ENCODE measurements around the gene SERPINA4.

SERPINA4 gene

GRCh38 chr14:94531187-94531586, 30.1 kb upstream of the SERPINA4 start:
- no peak overlapping the region for H3K4me3 ChIP-seq (ENCODE audit: low read length)
- no peak overlapping the region for H3K27ac ChIP-seq (ENCODE audit: low read length)
- no peaks in the 10 kb centered on the region for H3K9me3 ChIP-seq (ENCODE audit: control insufficient read depth, low read depth, low read length)
- no peaks in the 10 kb centered on the region for H3K4me1 ChIP-seq (ENCODE audit: control insufficient read depth, low read depth, low read length)
- no peaks in the 10 kb centered on the region for H3K27me3 ChIP-seq (ENCODE audit: control insufficient read depth, insufficient read depth, low read length)
- H3K9ac ChIP-seq (ENCODE audit: low read length): no peak overlapping the region
- no peaks in the 10 kb centered on the region for H3K36me3 ChIP-seq (ENCODE audit: control insufficient read depth, low read depth, low read length)

GRCh38 chr14:94532447-94532846, 28.8 kb upstream of the SERPINA4 start:
- no peaks in the 10 kb centered on the region for H3K36me3 ChIP-seq (ENCODE audit: control insufficient read depth, low read depth, low read length)
- H3K27me3 ChIP-seq (ENCODE audit: control insufficient read depth, insufficient read depth, low read length): no peaks in the 10 kb centered on the region
- no peak overlapping the region for H3K27ac ChIP-seq (ENCODE audit: low read length)
- H3K4me1 ChIP-seq (ENCODE audit: control insufficient read depth, low read depth, low read length): no peaks in the 10 kb centered on the region
- H3K9ac ChIP-seq (ENCODE audit: low read length): no peak overlapping the region
- no peak overlapping the region for H3K4me3 ChIP-seq (ENCODE audit: low read length)
- H3K9me3 ChIP-seq (ENCODE audit: control insufficient read depth, low read depth, low read length): no peaks in the 10 kb centered on the region

DNA sequence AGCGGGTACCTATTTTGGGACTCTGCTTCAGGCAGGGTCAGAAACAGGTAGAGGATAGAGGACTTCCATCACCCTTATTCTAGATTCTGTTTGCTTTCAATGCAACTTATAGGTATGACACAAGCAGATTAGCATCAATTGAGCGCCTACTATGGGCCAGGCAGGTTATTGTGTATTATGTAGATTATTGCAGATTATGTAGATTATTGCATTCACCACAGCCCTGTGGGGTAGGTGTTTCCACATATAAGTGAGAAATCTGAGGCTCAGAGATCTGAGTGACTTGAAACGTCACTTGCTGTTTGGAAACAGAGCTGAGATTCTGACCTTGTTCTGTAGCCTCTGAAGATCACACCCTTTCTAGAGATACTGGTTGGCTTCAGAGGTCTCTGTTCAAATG, 25.7 kb upstream of the SERPINA4 start:
- Histone ChIP-seq H3K27me3 (ENCODE audit: control insufficient read depth, insufficient read depth, low read length) (no peaks in the 10 kb centered on the region), H3K4me3 (ENCODE audit: low read length) (no peak overlapping the region), H3K27ac (ENCODE audit: low read length) (no peak overlapping the region), H3K9ac (ENCODE audit: low read length) (no peak overlapping the region), H3K4me1 (ENCODE audit: control insufficient read depth, low read depth, low read length) (no peaks in the 10 kb centered on the region), H3K36me3 (ENCODE audit: control insufficient read depth, low read depth, low read length) (no peaks in the 10 kb centered on the region), H3K9me3 (ENCODE audit: control insufficient read depth, low read depth, low read length) (no peaks in the 10 kb centered on the region)

DNA sequence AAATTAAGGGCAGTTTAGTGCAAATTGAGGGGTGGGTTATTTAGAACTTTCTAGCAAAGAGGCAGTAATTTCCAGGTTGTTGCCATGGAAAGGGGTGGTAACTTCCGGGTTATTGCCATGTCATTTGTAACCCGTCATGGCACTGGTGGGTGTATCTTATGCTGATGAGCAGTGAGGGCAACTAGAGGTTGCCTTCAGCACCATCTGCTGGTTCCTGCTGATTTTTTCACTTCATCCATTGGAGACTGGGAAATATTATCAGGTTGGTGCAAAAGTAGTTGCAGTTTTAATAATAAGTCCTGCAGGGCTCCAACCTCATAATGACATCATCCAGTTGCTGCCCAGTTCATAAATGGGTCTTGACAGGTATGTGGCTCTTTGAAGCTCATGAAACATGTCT, 24.4 kb upstream of the SERPINA4 start:
- no peaks in the 10 kb centered on the region for H3K27me3 ChIP-seq (ENCODE audit: control insufficient read depth, insufficient read depth, low read length)
- no peak overlapping the region for H3K4me3 ChIP-seq (ENCODE audit: low read length)
- H3K9ac ChIP-seq (ENCODE audit: low read length): no peak overlapping the region
- H3K9me3 ChIP-seq (ENCODE audit: control insufficient read depth, low read depth, low read length): no peaks in the 10 kb centered on the region
- no peak overlapping the region for H3K27ac ChIP-seq (ENCODE audit: low read length)
- no peaks in the 10 kb centered on the region for H3K4me1 ChIP-seq (ENCODE audit: control insufficient read depth, low read depth, low read length)
- H3K36me3 ChIP-seq (ENCODE audit: control insufficient read depth, low read depth, low read length): no peaks in the 10 kb centered on the region

DNA sequence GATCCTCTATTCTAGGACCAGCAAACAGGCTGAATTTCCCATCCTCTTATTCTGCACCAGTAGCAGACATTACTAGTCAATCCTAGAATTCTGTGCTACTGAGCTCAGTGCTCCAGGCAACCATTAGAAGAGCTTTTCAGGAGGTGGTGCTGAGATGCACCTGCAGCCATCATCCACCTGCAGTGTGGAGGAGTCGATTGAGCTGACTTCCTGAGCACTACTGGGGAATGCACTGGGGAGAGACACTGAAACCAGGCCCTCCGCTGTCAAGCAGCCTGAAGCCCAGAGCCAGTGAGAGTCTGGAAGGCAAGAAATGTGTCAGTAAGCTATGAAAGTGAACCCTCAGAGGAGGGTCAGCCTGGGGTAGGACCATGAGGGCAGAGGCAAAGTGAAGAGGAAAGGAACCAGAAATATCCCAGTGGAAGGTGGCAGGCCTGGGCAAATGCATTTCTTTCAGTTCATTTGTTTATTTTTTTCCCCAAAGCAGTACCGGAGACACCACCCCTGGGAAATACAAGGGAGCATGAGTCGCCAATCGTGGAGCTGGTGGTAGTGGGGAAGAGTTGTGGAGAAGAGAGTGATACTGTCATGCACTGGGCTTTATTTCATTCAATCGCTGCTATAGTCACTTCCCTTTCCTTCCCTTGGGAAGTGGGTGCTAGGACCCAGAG, 23.0 kb upstream of the SERPINA4 start:
- Histone ChIP-seq H3K27ac (ENCODE audit: low read length) (no peak overlapping the region), H3K4me1 (ENCODE audit: control insufficient read depth, low read depth, low read length) (no peaks in the 10 kb centered on the region), H3K9me3 (ENCODE audit: control insufficient read depth, low read depth, low read length) (no peaks in the 10 kb centered on the region), H3K9ac (ENCODE audit: low read length) (no peak overlapping the region), H3K27me3 (ENCODE audit: control insufficient read depth, insufficient read depth, low read length) (no peaks in the 10 kb centered on the region), H3K36me3 (ENCODE audit: control insufficient read depth, low read depth, low read length) (no peaks in the 10 kb centered on the region), H3K4me3 (ENCODE audit: low read length) (no peak overlapping the region)

DNA sequence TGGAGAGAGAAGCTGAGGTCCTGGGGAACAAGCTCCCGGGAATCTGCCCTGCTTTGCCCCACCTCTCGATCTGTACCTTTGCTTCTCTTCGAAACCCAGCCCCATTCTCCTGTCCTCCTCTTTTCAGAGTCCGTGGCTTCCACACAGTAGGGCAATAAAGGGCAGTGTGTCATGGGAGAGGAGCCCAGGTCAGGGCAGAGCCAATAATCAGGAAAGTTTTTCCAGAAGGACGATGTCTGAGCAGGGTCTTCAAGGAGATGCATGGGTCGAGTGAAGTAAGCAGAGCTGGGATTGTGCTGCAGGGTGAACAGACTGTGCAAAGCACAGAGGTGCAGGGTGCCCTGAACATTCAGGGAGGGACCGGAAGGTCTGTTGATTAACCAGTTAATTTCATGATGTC, 22.1 kb upstream of the SERPINA4 start:
- H3K4me1 ChIP-seq (ENCODE audit: control insufficient read depth, low read depth, low read length): peaks cover 4% of the 10 kb centered on the region
- no peaks in the 10 kb centered on the region for H3K9me3 ChIP-seq (ENCODE audit: control insufficient read depth, low read depth, low read length)
- H3K36me3 ChIP-seq (ENCODE audit: control insufficient read depth, low read depth, low read length): no peaks in the 10 kb centered on the region
- no peak overlapping the region for H3K27ac ChIP-seq (ENCODE audit: low read length)
- H3K27me3 ChIP-seq (ENCODE audit: control insufficient read depth, insufficient read depth, low read length): no peaks in the 10 kb centered on the region
- no peak overlapping the region for H3K4me3 ChIP-seq (ENCODE audit: low read length)
- no peak overlapping the region for H3K9ac ChIP-seq (ENCODE audit: low read length)

DNA sequence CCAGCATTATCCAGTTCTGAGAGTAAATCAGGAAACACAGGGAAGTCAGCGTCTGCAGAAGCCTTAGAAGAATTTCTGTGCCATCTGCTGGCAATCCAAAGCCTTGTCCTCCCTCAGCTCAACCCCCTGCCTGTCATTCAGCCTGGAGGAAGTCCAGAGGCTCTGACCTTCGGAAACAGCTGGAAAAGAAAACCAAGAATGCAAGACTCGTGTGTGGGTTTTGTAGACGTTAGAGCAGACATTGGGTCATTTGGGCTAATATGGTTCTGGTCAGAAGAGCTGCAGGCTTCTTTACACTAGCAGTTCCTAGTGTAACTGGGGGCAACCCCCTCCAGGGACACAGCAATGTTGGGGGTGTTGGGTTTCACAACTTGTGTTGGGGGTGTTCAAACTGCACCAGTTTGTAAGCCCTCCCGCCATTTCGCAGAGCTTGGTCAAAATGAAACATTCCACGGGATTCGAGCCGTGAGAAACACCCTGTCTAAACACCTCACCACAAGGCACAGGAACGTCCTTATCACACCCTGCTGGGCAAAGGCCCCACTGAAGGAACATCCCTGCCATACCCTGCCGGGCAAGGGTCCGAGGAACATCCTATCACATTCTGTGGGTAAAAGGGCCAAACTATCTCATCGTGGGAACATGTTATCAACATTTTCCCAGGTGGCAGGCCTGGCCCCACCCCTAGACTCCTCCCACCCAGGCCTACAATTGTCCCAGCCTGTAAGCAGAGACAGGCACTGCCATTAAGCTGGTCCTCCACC, 21.0 kb upstream of the SERPINA4 start:
- no peaks in the 10 kb centered on the region for H3K36me3 ChIP-seq (ENCODE audit: control insufficient read depth, low read depth, low read length)
- no peaks in the 10 kb centered on the region for H3K9me3 ChIP-seq (ENCODE audit: control insufficient read depth, low read depth, low read length)
- no peak overlapping the region for H3K9ac ChIP-seq (ENCODE audit: low read length)

DNA sequence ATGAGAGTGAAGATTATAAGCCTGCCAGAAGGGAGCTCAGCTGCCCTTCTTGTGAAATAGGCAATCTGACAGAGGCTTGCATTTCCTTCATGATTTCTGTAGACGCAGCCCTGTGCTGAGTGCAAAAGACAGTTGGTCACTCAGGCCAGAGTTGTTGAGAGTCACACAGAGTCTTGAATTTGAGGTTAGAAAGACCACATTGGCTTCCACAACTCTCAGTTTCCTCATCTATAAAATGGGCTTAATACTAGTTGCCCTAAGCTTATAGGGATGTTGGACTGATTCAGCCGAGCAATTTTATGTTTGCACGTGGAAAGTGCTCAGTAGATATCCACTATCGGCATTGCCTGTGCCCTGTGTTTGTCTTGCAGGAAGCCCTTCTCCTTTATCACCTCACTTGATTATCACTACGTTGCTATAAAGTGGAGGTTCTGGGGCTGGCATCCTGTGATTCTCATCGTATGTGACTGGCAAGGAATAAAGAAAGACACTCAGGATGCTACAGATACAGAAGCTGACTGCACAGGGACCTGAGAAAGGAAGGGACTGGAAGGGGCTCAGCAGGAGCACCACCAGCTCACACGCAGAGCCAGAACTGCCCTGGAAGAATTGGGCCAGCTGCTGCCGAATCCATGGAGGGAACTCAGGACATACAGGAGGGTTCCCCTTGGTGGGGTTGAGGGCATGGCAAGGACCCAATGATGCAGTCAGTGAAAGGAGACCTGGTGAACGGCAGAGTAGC, 19.8 kb upstream of the SERPINA4 start:
- H3K4me1 ChIP-seq (ENCODE audit: control insufficient read depth, low read depth, low read length): peaks cover 13% of the 10 kb centered on the region
- H3K27ac ChIP-seq (ENCODE audit: low read length): no peak overlapping the region
- no peaks in the 10 kb centered on the region for H3K27me3 ChIP-seq (ENCODE audit: control insufficient read depth, insufficient read depth, low read length)
- H3K4me3 ChIP-seq (ENCODE audit: low read length): no peak overlapping the region
- H3K9ac ChIP-seq (ENCODE audit: low read length): no peak overlapping the region
- H3K9me3 ChIP-seq (ENCODE audit: control insufficient read depth, low read depth, low read length): no peaks in the 10 kb centered on the region
- no peaks in the 10 kb centered on the region for H3K36me3 ChIP-seq (ENCODE audit: control insufficient read depth, low read depth, low read length)

More for the DNA sequence above, 21.0 kb upstream of the SERPINA4 start:
- Histone ChIP-seq H3K27me3 (ENCODE audit: control insufficient read depth, insufficient read depth, low read length) (no peaks in the 10 kb centered on the region), H3K4me3 (ENCODE audit: low read length) (no peak overlapping the region), H3K27ac (ENCODE audit: low read length) (no peak overlapping the region), H3K4me1 (ENCODE audit: control insufficient read depth, low read depth, low read length) (peaks cover 11% of the 10 kb centered on the region)

GRCh38 chr14:94542111-94542810, 19.0 kb upstream of the SERPINA4 start:
- H3K9ac ChIP-seq (ENCODE audit: low read length): no peak overlapping the region
- no peak overlapping the region for H3K27ac ChIP-seq (ENCODE audit: low read length)

GRCh38 chr14:94542811-94543440, 18.3 kb upstream of the SERPINA4 start:
- Histone ChIP-seq H3K27me3 (ENCODE audit: control insufficient read depth, insufficient read depth, low read length) (no peaks in the 10 kb centered on the region), H3K9ac (ENCODE audit: low read length) (no peak overlapping the region), H3K36me3 (ENCODE audit: control insufficient read depth, low read depth, low read length) (no peaks in the 10 kb centered on the region), H3K27ac (ENCODE audit: low read length) (no peak overlapping the region), H3K4me1 (ENCODE audit: control insufficient read depth, low read depth, low read length) (peaks cover 13% of the 10 kb centered on the region), H3K4me3 (ENCODE audit: low read length) (no peak overlapping the region), H3K9me3 (ENCODE audit: control insufficient read depth, low read depth, low read length) (no peaks in the 10 kb centered on the region)

More at GRCh38 chr14:94542111-94542810, 19.0 kb upstream of the SERPINA4 start:
- Histone ChIP-seq H3K4me1 (ENCODE audit: control insufficient read depth, low read depth, low read length) (peaks cover 13% of the 10 kb centered on the region), H3K9me3 (ENCODE audit: control insufficient read depth, low read depth, low read length) (no peaks in the 10 kb centered on the region), H3K36me3 (ENCODE audit: control insufficient read depth, low read depth, low read length) (no peaks in the 10 kb centered on the region), H3K27me3 (ENCODE audit: control insufficient read depth, insufficient read depth, low read length) (no peaks in the 10 kb centered on the region), H3K4me3 (ENCODE audit: low read length) (no peak overlapping the region)
